NCI-H2227 (cell line): Measurements from ENCODE around the gene FAM151A.
"Not testable (repeated sequence)": the region's sequence is repeated elsewhere in the genome, so short reads cannot be mapped to it uniquely, and the experiment has no call there.

Experiments
- DNase-seq: peaks from one replicate; lab custom pipeline; 2025; ENCODE audit not compliant: unreplicated experiment; lab: John Stamatoyannopoulos, UW

The FAM151A gene

GRCh38 chr1:54636461-54637446, 13.4 kb upstream of the FAM151A start:
- DNase-seq, result not testable (repeated sequence)

- not testable (repeated sequence) for DNase-seq
Measured at GRCh38 chr1:54635804-54636203, 12.5 kb upstream of the FAM151A start.

- DNase-seq, result no peak
Measured at GRCh38 chr1:54627196-54627595, 3.9 kb upstream of the FAM151A start.

- no peak for DNase-seq
Measured at GRCh38 chr1:54624466-54625464, 1.4 kb upstream of the FAM151A start.

GRCh38 chr1:54619749-54620148, 3.6 kb downstream of the FAM151A start:
- DNase-seq, result no peak

GRCh38 chr1:54615531-54616279, 7.6 kb downstream of the FAM151A start:
- DNase-seq, result no peak

GRCh38 chr1:54614563-54614962, 8.8 kb downstream of the FAM151A start:
- no peak for DNase-seq

- no peak for DNase-seq
Measured at GRCh38 chr1:54614024-54614423, 9.3 kb downstream of the FAM151A start.

GRCh38 chr1:54611621-54612020, 11.7 kb downstream of the FAM151A start:
- DNase-seq, result no peak

GRCh38 chr1:54610601-54611580, 12.4 kb downstream of the FAM151A start:
- no peak for DNase-seq

GRCh38 chr1:54610048-54610447, 13.3 kb downstream of the FAM151A start:
- no peak for DNase-seq

- no peak for DNase-seq
Measured at GRCh38 chr1:54609301-54609921, 13.9 kb downstream of the FAM151A start.

- DNase-seq, result no peak
Measured at GRCh38 chr1:54608566-54609230, 14.6 kb downstream of the FAM151A start.

- DNase-seq, result no peak
Measured at GRCh38 chr1:54607821-54608565, 15.3 kb downstream of the FAM151A start.

- DNase-seq, result no peak
Measured at GRCh38 chr1:54606990-54607325, 16.4 kb downstream of the FAM151A start.

- DNase-seq, result no peak
Measured at GRCh38 chr1:54606096-54606989, 17.0 kb downstream of the FAM151A start.
